OCI-LY1 (cell line): ENCODE data around the gene ADIG.

ENCODE experiments used
- H2AFZ ChIP-seq: fragments of 200-600 bp; sonication (generic), shearing (Covaris generic); 2 replicates; pipeline ENCODE4 v1.6.0; 2014; ENCODE audit warnings: antibody characterized with exemption, mild to moderate bottlenecking, low read length
- H3F3A ChIP-seq: fragments of 200-600 bp; sonication (generic), shearing (Covaris generic); 2 replicates; pipeline ENCODE4 v1.6.0; 2014; ENCODE audit warnings: mild to moderate bottlenecking, antibody characterized with exemption, low read length, moderate library complexity; ENCODE audit not compliant: insufficient read depth
- H3K27ac ChIP-seq: fragments of 200-600 bp; sonication (generic); 2 replicates; pipeline ENCODE4 v1.5.1; 2014; ENCODE audit warnings: low read length, mixed run types, mild to moderate bottlenecking, low read depth; ENCODE audit not compliant: poor library complexity, severe bottlenecking
- H3K27me3 ChIP-seq: fragments of 200-600 bp; sonication (generic); 2 replicates; pipeline ENCODE4 v1.6.0; 2014; ENCODE audit warnings: antibody characterized with exemption, mild to moderate bottlenecking, low read length, moderate library complexity; ENCODE audit not compliant: insufficient read depth
- H3K36me3 ChIP-seq: fragments of 200-600 bp; sonication (generic); 2 replicates; pipeline ENCODE4 v1.6.1; 2014; ENCODE audit warnings: mild to moderate bottlenecking, antibody characterized with exemption, low read length, moderate library complexity, mixed read lengths; ENCODE audit not compliant: insufficient read depth
- H3K4me1 ChIP-seq: fragments of 200-600 bp; sonication (generic); 2 replicates; pipeline ENCODE4 v1.5.1; 2014; ENCODE audit warnings: mild to moderate bottlenecking, low read length, moderate library complexity; ENCODE audit not compliant: insufficient read depth, severe bottlenecking
- H3K4me2 ChIP-seq: fragments of 200-600 bp; sonication (generic), shearing (Covaris generic); 2 replicates; pipeline ENCODE4 v1.6.1; 2014; ENCODE audit warnings: low read length
- H3K4me3 ChIP-seq: fragments of 200-600 bp; sonication (generic); 2 replicates; pipeline ENCODE4 v1.5.1; 2014; ENCODE audit warnings: low read length, low read depth, mild to moderate bottlenecking, mixed read lengths; ENCODE audit not compliant: poor library complexity, severe bottlenecking
- H3K79me2 ChIP-seq: fragments of 200-600 bp; shearing (Covaris generic); 2 replicates; pipeline ENCODE4 v1.6.1; 2016; ENCODE audit warnings: mixed run types, low read length, mixed read lengths; ENCODE audit not compliant: insufficient read depth
- H3K9ac ChIP-seq: fragments of 200-600 bp; sonication (generic), shearing (Covaris generic); 2 replicates; pipeline ENCODE4 v1.6.1; 2014; ENCODE audit warnings: mild to moderate bottlenecking, low read length, mixed read lengths
- H3K9me2 ChIP-seq: fragments of 200-600 bp; sonication (generic), shearing (Covaris generic); 2 replicates; pipeline ENCODE4 v1.6.1; 2014; ENCODE audit warnings: low read depth, mild to moderate bottlenecking, low read length, mixed read lengths
- H3K9me3 ChIP-seq: fragments of 200-600 bp; shearing (Covaris generic); 2 replicates; pipeline ENCODE4 v1.6.1; 2014; ENCODE audit warnings: low read length, mixed read lengths
- H4K20me1 ChIP-seq: fragments of 200-600 bp; sonication (generic), shearing (Covaris generic); 2 replicates; pipeline ENCODE4 v1.6.0; 2016; ENCODE audit warnings: mild to moderate bottlenecking, low read length; ENCODE audit not compliant: insufficient read depth
- CTCF ChIP-seq: fragments of 200-600 bp; sonication (generic), shearing (Covaris generic); IDR thresholded peaks from 2 replicates; pipeline ENCODE4 v1.5.1; 2017; ENCODE audit warnings: mild to moderate bottlenecking, antibody characterized with exemption, low read length, moderate library complexity, mixed read lengths
- EZH2 ChIP-seq: fragments of 200-600 bp; sonication (generic), shearing (Covaris generic); IDR thresholded peaks from 2 replicates; pipeline ENCODE4 v1.8.0; 2017; ENCODE audit warnings: borderline replicate concordance, mixed run types, mild to moderate bottlenecking, antibody characterized with exemption, low read length, moderate library complexity, mixed read lengths

ADIG gene

GRCh38 chr20:38581013-38581412 is at the start of gene ADIG:
Gene ADIG (plus strand): TSS chr20:38581197. CDS start chr20:38581251, 54 bp downstream.
- H4K20me1 ChIP-seq = no peaks in the 10 kb centered on the region
- no peak within 1 kb of the TSS for H3K4me2 ChIP-seq
- peaks cover 20% of the 10 kb centered on the region; the same call in 1 of the 2 replicates for H3K27me3 ChIP-seq
- no peak within 1 kb of the TSS for H3K9ac ChIP-seq
- peaks cover 9% of the 10 kb centered on the region; the same call in 1 of the 2 replicates for H3K36me3 ChIP-seq
- no peak for TF ChIP-seq EZH2
- no peak within 1 kb of the TSS for H2AFZ ChIP-seq
- no peaks in the 10 kb centered on the region for H3F3A ChIP-seq
- H3K4me3 ChIP-seq = no peak within 1 kb of the TSS
- no peaks in the 10 kb centered on the region for H3K9me2 ChIP-seq
- no peaks in the 10 kb centered on the region for H3K4me1 ChIP-seq
- H3K79me2 ChIP-seq = no peaks in the 10 kb centered on the region
- H3K9me3 ChIP-seq = no peaks in the 10 kb centered on the region
- H3K27ac ChIP-seq = no peak within 1 kb of the TSS

- Histone ChIP-seq H3K4me1 (no peaks in the 10 kb centered on the region), H4K20me1 (no peaks in the 10 kb centered on the region), H3K27ac (no peak overlapping the region), H3K79me2 (no peaks in the 10 kb centered on the region), H3K36me3 (peaks cover 86% of the 10 kb centered on the region), H3K27me3 (no peaks in the 10 kb centered on the region), H3K4me3 (no peak overlapping the region), H3K9me3 (no peaks in the 10 kb centered on the region), H3K9ac (no peak overlapping the region), H3F3A (no peaks in the 10 kb centered on the region), H3K9me2 (no peaks in the 10 kb centered on the region), H3K4me2 (no peak overlapping the region), H2AFZ (no peak overlapping the region)
- TF ChIP-seq CTCF (no peak), EZH2 (no peak)
Observed at GRCh38 chr20:38534756-38535155, 46.2 kb upstream of the ADIG start.

GRCh38 chr20:38536310-38536709 is 44.7 kb upstream of the ADIG start:
- peaks cover 87% of the 10 kb centered on the region for H3K36me3 ChIP-seq
- no peaks in the 10 kb centered on the region for H3K27me3 ChIP-seq
- TF ChIP-seq EZH2 = no peak
- TF ChIP-seq CTCF = no peak

GRCh38 chr20:38537176-38537575 is 43.8 kb upstream of the ADIG start:
- Histone ChIP-seq H3K9me2 (no peaks in the 10 kb centered on the region), H3F3A (no peaks in the 10 kb centered on the region), H3K4me3 (no peak overlapping the region), H3K4me2 (no peak overlapping the region), H4K20me1 (no peaks in the 10 kb centered on the region), H2AFZ (no peak overlapping the region), H3K9ac (no peak overlapping the region), H3K79me2 (no peaks in the 10 kb centered on the region), H3K36me3 (peaks cover 88% of the 10 kb centered on the region), H3K27me3 (no peaks in the 10 kb centered on the region), H3K9me3 (no peaks in the 10 kb centered on the region), H3K4me1 (no peaks in the 10 kb centered on the region), H3K27ac (no peak overlapping the region)
- TF ChIP-seq EZH2 = no peak
- TF ChIP-seq CTCF = no peak

More at GRCh38 chr20:38536310-38536709, 44.7 kb upstream of the ADIG start:
- no peaks in the 10 kb centered on the region for H3K79me2 ChIP-seq
- H4K20me1 ChIP-seq = no peaks in the 10 kb centered on the region
- no peaks in the 10 kb centered on the region for H3K9me2 ChIP-seq
- no peak overlapping the region for H3K9ac ChIP-seq
- no peak overlapping the region for H3K4me3 ChIP-seq
- no peaks in the 10 kb centered on the region for H3K4me1 ChIP-seq
- no peak overlapping the region for H3K4me2 ChIP-seq
- no peaks in the 10 kb centered on the region for H3K9me3 ChIP-seq
- H2AFZ ChIP-seq = no peak overlapping the region
- H3K27ac ChIP-seq = no peak overlapping the region
- no peaks in the 10 kb centered on the region for H3F3A ChIP-seq
